HCT116 (cell line): ENCODE results near the gene CCDC184. TPM values are rescaled to one million over a fixed set of nuclear protein-coding genes. Genes with fewer than 3 reads are reported as not detected.
A peak's percentile ranks its signal among the peaks of the same experiment; 100 is the strongest.

Experiments used
- ATAC-seq: fragments of 200-7000 bp; cut with Tn5 transposase; 2 replicates; pipeline ENCODE4 v1.9.1; 2020; ENCODE audit warnings: mild to moderate bottlenecking, moderate library complexity
- BruUV-seq: library from RNA; stranded (reverse); fragments of 400-500 nt; replicated peaks from 2 replicates; lab custom pipeline; 2021; lab: Mats Ljungman, UMichigan
- CTCF ChIA-PET: fragments of 300-600 bp; sonication (Branson Sonifier 250); formaldehyde crosslinking; loops from one replicate; lab custom pipeline; 2021; ENCODE audit warnings: antibody characterized with exemption; lab: Charles Lee
- POLR2A ChIA-PET: fragments of 300-600, 350-600 bp; sonication (Branson Sonifier 250); formaldehyde crosslinking; loops from one replicate; lab custom pipeline; 2021; ENCODE audit warnings: antibody characterized with exemption; lab: Charles Lee
- RAD21 ChIA-PET, 2 experiments: fragments of 300-600 bp; sonication (Branson Sonifier 250); formaldehyde crosslinking; loops; one replicate each; lab custom pipeline; 2023; ENCODE audit warnings: low total read pairs in 2 of 2; ENCODE audit not compliant: uncharacterized antibody in 2 of 2, unreplicated experiment in 2 of 2, low non-redundant PET in 1 of 2; lab: Charles Lee
- DNase-seq: peaks from one replicate; pipeline ENCODE4 v3.0.0-alpha.2; 2010; ENCODE audit warnings: low read depth, low spot score
- H2AFZ ChIP-seq: fragments of 200-600 bp; shearing (Covaris generic), sonication (generic); 2 replicates; pipeline ENCODE4 v1.6.1; 2017; ENCODE audit warnings: low read depth, mixed run types, mixed read lengths, antibody characterized with exemption, low read length; ENCODE audit not compliant: poor library complexity, severe bottlenecking
- H3K27ac ChIP-seq: 2 replicates; pipeline ENCODE4 v1.5.1; 2012; ENCODE audit warnings: low read depth, low read length
- H3K27me3 ChIP-seq: fragments of 200-600 bp; sonication (generic); 2 replicates; pipeline ENCODE4 v1.6.1; 2016; ENCODE audit warnings: mixed run types, low read length, mixed read lengths; ENCODE audit not compliant: insufficient read depth
- H3K36me3 ChIP-seq, 2 experiments: fragments of 200-500 bp in 1 of 2; fragments of 200-600 bp in 1 of 2; sonication (Bioruptor generic) in 1 of 2; sonication (generic) in 1 of 2; 2 replicates each; pipeline versions ENCODE4 v1.5.1 to v1.6.1; 2014 to 2016; ENCODE audit warnings: low read length in 2 of 2, inconsistent platforms in 1 of 2, mixed read lengths in 1 of 2, mixed run types in 1 of 2; ENCODE audit not compliant: insufficient read depth in 2 of 2, control insufficient read depth in 1 of 2
- H3K4me1 ChIP-seq, 2 experiments: fragments of 200-600 bp in 1 of 2; sonication (generic) in 1 of 2; 2 replicates each; pipeline versions ENCODE4 v1.5.1 to v1.6.1; 2012 to 2017; ENCODE audit warnings: low read length in 2 of 2, inconsistent platforms in 1 of 2, mild to moderate bottlenecking in 1 of 2, mixed read lengths in 1 of 2, mixed run types in 1 of 2, moderate library complexity in 1 of 2; ENCODE audit not compliant: insufficient read depth in 2 of 2, control insufficient read depth in 1 of 2
- H3K4me2 ChIP-seq: fragments of 200-600 bp; sonication (generic); 2 replicates; pipeline ENCODE4 v1.6.1; 2017; ENCODE audit warnings: mixed run types, low read length, mixed read lengths
- H3K4me3 ChIP-seq, 2 experiments: fragments of 200-600 bp in 1 of 2; sonication (generic) in 1 of 2; replicated peaks in 1 of 2; 2 replicates each; pipeline ENCODE4 v1.5.1; 2011 to 2016; ENCODE audit warnings: low read length in 2 of 2, control low read depth in 1 of 2, low read depth in 1 of 2, mild to moderate bottlenecking in 1 of 2, mixed read lengths in 1 of 2, mixed run types in 1 of 2
- H3K79me2 ChIP-seq: fragments of 200-600 bp; sonication (generic); 2 replicates; pipeline ENCODE4 v1.6.1; 2017; ENCODE audit warnings: mild to moderate bottlenecking, mixed run types, low read length, moderate library complexity, mixed read lengths; ENCODE audit not compliant: insufficient read depth
- H3K9ac ChIP-seq: fragments of 200-600 bp; sonication (generic); 2 replicates; pipeline ENCODE4 v1.6.1; 2016; ENCODE audit warnings: low read length, mixed read lengths
- H3K9me2 ChIP-seq: fragments of 200-600 bp; sonication (generic), shearing (Covaris generic); 2 replicates; pipeline ENCODE4 v1.6.1; 2017; ENCODE audit warnings: mixed run types, mild to moderate bottlenecking, moderate library complexity; ENCODE audit not compliant: insufficient read depth
- H3K9me3 ChIP-seq, 2 experiments: fragments of 200-500 bp in 1 of 2; fragments of 200-600 bp in 1 of 2; sonication (Bioruptor generic) in 1 of 2; sonication (generic) in 1 of 2; 2 replicates each; pipeline ENCODE4 v1.6.1; 2014 to 2017; ENCODE audit warnings: low read length in 2 of 2, mixed read lengths in 2 of 2, inconsistent platforms in 1 of 2, low read depth in 1 of 2, mild to moderate bottlenecking in 1 of 2, mixed run types in 1 of 2, moderate library complexity in 1 of 2; ENCODE audit not compliant: control insufficient read depth in 1 of 2, insufficient read depth in 1 of 2
- H4K20me1 ChIP-seq: fragments of 200-600 bp; sonication (generic), shearing (Covaris generic); 2 replicates; pipeline ENCODE4 v1.6.1; 2017; ENCODE audit warnings: mixed run types, mild to moderate bottlenecking, moderate library complexity; ENCODE audit not compliant: insufficient read depth
- ATF3 ChIP-seq: IDR thresholded peaks from 2 replicates; pipeline ENCODE4 v1.6.1; 2012
- CBX3 ChIP-seq: IDR thresholded peaks from 2 replicates; pipeline ENCODE4 v1.6.1; 2012; ENCODE audit warnings: low read depth
- CEBPB ChIP-seq: IDR thresholded peaks from 2 replicates; pipeline ENCODE4 v1.6.1; 2012; ENCODE audit warnings: low read depth
- CTCF ChIP-seq, 3 experiments: fragments of 200-600 bp in 1 of 3; sonication (generic) in 1 of 3; IDR thresholded peaks in 2 of 3; conservative IDR thresholded peaks in 1 of 3; 2 replicates each; pipeline ENCODE4 v1.5.1; 2012 to 2017; ENCODE audit warnings: low read depth in 2 of 3, low read length in 2 of 3, antibody characterized with exemption in 1 of 3, borderline replicate concordance in 1 of 3, control low read depth in 1 of 3, mild to moderate bottlenecking in 1 of 3, mixed read lengths in 1 of 3, mixed run types in 1 of 3, moderate library complexity in 1 of 3; ENCODE audit not compliant: insufficient read depth in 1 of 3
- EGR1 ChIP-seq: IDR thresholded peaks from 2 replicates; pipeline ENCODE4 v1.6.1; 2012; ENCODE audit warnings: low read depth
- ELF1 ChIP-seq: IDR thresholded peaks from 2 replicates; pipeline ENCODE4 v1.6.1; 2012; ENCODE audit warnings: low read depth, borderline replicate concordance
- EZH2 ChIP-seq: fragments of 200-600 bp; sonication (generic); IDR thresholded peaks from 2 replicates; pipeline ENCODE4 v1.6.1; 2017; ENCODE audit warnings: antibody characterized with exemption, mixed run types
- EZH2phosphoT487 ChIP-seq: fragments of 200-600 bp; IDR thresholded peaks from 2 replicates; pipeline ENCODE4 v1.6.1; 2018; ENCODE audit warnings: antibody characterized with exemption, borderline replicate concordance
- FOSL1 ChIP-seq: IDR thresholded peaks from 2 replicates; pipeline ENCODE4 v1.6.1; 2012; ENCODE audit warnings: low read depth
- JUND ChIP-seq: IDR thresholded peaks from 2 replicates; pipeline ENCODE4 v1.6.1; 2012
- MAX ChIP-seq: IDR thresholded peaks from 2 replicates; pipeline ENCODE4 v1.6.1; 2012
- POLR2A ChIP-seq: IDR thresholded peaks from 2 replicates; pipeline ENCODE4 v1.7.0; 2011; ENCODE audit warnings: borderline replicate concordance; ENCODE audit not compliant: insufficient read depth, insufficient read length; ENCODE audit errors: extremely low read depth
- POLR2AphosphoS5 ChIP-seq: IDR thresholded peaks from 2 replicates; pipeline ENCODE4 v1.6.1; 2011; ENCODE audit warnings: mild to moderate bottlenecking, low read depth, low read length, moderate library complexity
- RAD21 ChIP-seq: IDR thresholded peaks from 2 replicates; pipeline ENCODE4 v1.6.1; 2012; ENCODE audit warnings: low read depth, mild to moderate bottlenecking
- SIN3A ChIP-seq: IDR thresholded peaks from 2 replicates; pipeline ENCODE4 v1.6.1; 2012; ENCODE audit warnings: low read depth
- SP1 ChIP-seq: IDR thresholded peaks from 2 replicates; pipeline ENCODE4 v1.6.1; 2012; ENCODE audit warnings: low read depth
- SRF ChIP-seq: IDR thresholded peaks from 2 replicates; pipeline ENCODE4 v1.6.1; 2012; ENCODE audit warnings: low read depth
- TCF7L2 ChIP-seq: IDR thresholded peaks from 2 replicates; pipeline ENCODE4 v1.7.0; 2011; ENCODE audit warnings: borderline replicate concordance, inconsistent platforms; ENCODE audit not compliant: insufficient read depth, insufficient read length; ENCODE audit errors: extremely low read depth
- YY1 ChIP-seq: IDR thresholded peaks from 2 replicates; pipeline ENCODE4 v1.6.1; 2011; ENCODE audit warnings: low read length, low read depth, moderate library complexity, mild to moderate bottlenecking; ENCODE audit not compliant: insufficient replicate concordance; ENCODE audit errors: extremely low read depth
- ZBTB33 ChIP-seq: IDR thresholded peaks from 2 replicates; pipeline ENCODE4 v1.6.1; 2011; ENCODE audit warnings: mild to moderate bottlenecking, low read length, moderate library complexity; ENCODE audit not compliant: insufficient replicate concordance; ENCODE audit errors: extremely low read depth
- ZFX ChIP-seq: fragments of 450-650 bp; IDR thresholded peaks from 2 replicates; pipeline ENCODE4 v1.6.1; 2017
- ZNF274 ChIP-seq: fragments of 200-500 bp; sonication (Bioruptor generic); IDR thresholded peaks from 2 replicates; pipeline ENCODE4 v1.6.1; 2014; ENCODE audit warnings: mild to moderate bottlenecking, low read depth, low read length, inconsistent platforms
- intact Hi-C: fragments of 100-400 bp; cut with micrococcal nuclease; formaldehyde crosslinking; loops from 2 replicates; pipeline ENCODE4 v1.10.0; 2022
- total RNA-seq: library from RNA; stranded (reverse); gene quantifications from one replicate; pipeline ENCODE4 v1.2.1, GENCODE V29; 2021; ENCODE audit not compliant: unreplicated experiment

CCDC184 gene
- total RNA-seq, 1 experiment from 2014 or later, result 0.34 TPM

- Histone ChIP-seq H3K27me3 (no peaks in the 10 kb centered on the region), H3K9ac (peak overlapping the region; percentile 65), H3K36me3 (no peaks in the 10 kb centered on the region), H3K4me3 (peak overlapping the region; percentile 54 to 69), H4K20me1 (no peaks in the 10 kb centered on the region), H3K4me1 (peaks cover 10 to 20% of the 10 kb centered on the region in 2 experiments; a peak in 3 of 4 replicates), H3K79me2 (no peaks in the 10 kb centered on the region), H2AFZ (peak overlapping the region; percentile 99), H3K4me2 (peak overlapping the region; percentile 96), H3K27ac (peak overlapping the region; percentile 62), H3K9me3 (no peaks in the 10 kb centered on the region), H3K9me2 (no peaks in the 10 kb centered on the region)
- intact Hi-C loops, result loop anchor here (5.0 to 10.0 kb wide), 2 partner anchors 155 to 257 kb away; partner anchors contain the start of gene ZNF641
- TSS peak; percentile 96 for BruUV-seq
- RAD21 ChIA-PET, result no interaction called here
- POLR2A ChIA-PET, result interaction anchor here (1.2 kb wide), 1 partner anchor 292 kb away, joined by 5 read pairs; the partner anchor contains the start of gene VDR
- ATAC-seq (peak; percentile 64), DNase-seq (peak; percentile 23)
- CTCF ChIA-PET, result interaction anchor here (0.6 to 2.4 kb wide), 15 partner anchors 8 to 1166 kb away, joined by 3 to 13 read pairs (median 3); partner anchors contain the start of genes ASB8, CCDC184 and VDR
- no peak for TF ChIP-seq ZNF274
- TF ChIP-seq ATF3, result no peak
- TF ChIP-seq MAX, result 0 out of 2 replicates have a peak, but pooled peaks have one; percentile 19
- TF ChIP-seq ZBTB33, result no peak
- TF ChIP-seq FOSL1, result no peak
- TF ChIP-seq SRF, result no peak
- no peak for TF ChIP-seq EZH2phosphoT487
- no peak for TF ChIP-seq POLR2A
- TF ChIP-seq JUND, result no peak
- no peak for TF ChIP-seq SP1
- peak; percentile 36 to 69 (median 59); a peak in 5 of 6 replicates for TF ChIP-seq CTCF (IDR thresholded peaks at IDR 0.05 in 2 of 3, conservative IDR thresholded peaks at IDR 0.05 in 1 of 3; ENCODE audit: borderline replicate concordance in 1 of 3, insufficient read depth in 1 of 3, low read depth in 2 of 3, low read length in 2 of 3)
- peak; percentile 51; the same call in 1 of the 2 replicates for TF ChIP-seq SIN3A
- TF ChIP-seq POLR2AphosphoS5, result no peak
- no peak for TF ChIP-seq ZFX
- TF ChIP-seq CBX3, result no peak; the same call in 1 of the 2 replicates
- no peak for TF ChIP-seq CEBPB
- no peak for TF ChIP-seq EZH2
- no peak for TF ChIP-seq TCF7L2
- no peak for TF ChIP-seq ELF1
- TF ChIP-seq EGR1, result no peak
- peak; percentile 35; the same call in 1 of the 2 replicates for TF ChIP-seq RAD21
- no peak for TF ChIP-seq YY1
Measured at GRCh38 chr12:48197549-48197970, 14.1 kb downstream of the CCDC184 start.
